ACC112 (cell line): ENCODE results near the gene CCL22.
"Not testable (repeated sequence)": the region's sequence is repeated elsewhere in the genome, so short reads cannot be mapped to it uniquely, and the experiment has no call there.

ENCODE experiments used
- H2AFZ ChIP-seq: fragments of 200-600 bp; sonication (generic); one replicate; pipeline ENCODE4 v1.6.0; 2017; ENCODE audit warnings: antibody characterized with exemption, low read length; ENCODE audit not compliant: unreplicated experiment
- H3K27ac ChIP-seq: fragments of 200-600 bp; sonication (generic); 2 replicates; pipeline ENCODE4 v1.5.1; 2014; ENCODE audit warnings: low read depth, mild to moderate bottlenecking, antibody characterized with exemption, low read length, moderate library complexity
- H3K27me3 ChIP-seq: fragments of 200-600 bp; sonication (generic); 2 replicates; pipeline ENCODE4 v1.6.1; 2014; ENCODE audit warnings: mild to moderate bottlenecking, antibody characterized with exemption, low read length, moderate library complexity, mixed read lengths; ENCODE audit not compliant: insufficient read depth
- H3K36me3 ChIP-seq: fragments of 200-600 bp; sonication (generic); 2 replicates; pipeline ENCODE4 v1.6.1; 2016; ENCODE audit warnings: mild to moderate bottlenecking, antibody characterized with exemption, low read length, moderate library complexity, mixed read lengths; ENCODE audit not compliant: insufficient read depth
- H3K4me1 ChIP-seq: fragments of 200-600 bp; sonication (generic); one replicate; pipeline ENCODE4 v1.6.1; 2016; ENCODE audit warnings: low read length, mixed read lengths; ENCODE audit not compliant: insufficient read depth, unreplicated experiment, control insufficient read depth
- H3K4me3 ChIP-seq: fragments of 200-600 bp; sonication (generic); 2 replicates; pipeline ENCODE4 v1.5.1; 2014; ENCODE audit warnings: mild to moderate bottlenecking, low read depth, low read length
- H3K79me2 ChIP-seq: fragments of 200-600 bp; sonication (generic); one replicate; pipeline ENCODE4 v1.6.0; 2016; ENCODE audit warnings: low read length; ENCODE audit not compliant: control insufficient read depth, unreplicated experiment, insufficient read depth

Gene CCL22

DNA sequence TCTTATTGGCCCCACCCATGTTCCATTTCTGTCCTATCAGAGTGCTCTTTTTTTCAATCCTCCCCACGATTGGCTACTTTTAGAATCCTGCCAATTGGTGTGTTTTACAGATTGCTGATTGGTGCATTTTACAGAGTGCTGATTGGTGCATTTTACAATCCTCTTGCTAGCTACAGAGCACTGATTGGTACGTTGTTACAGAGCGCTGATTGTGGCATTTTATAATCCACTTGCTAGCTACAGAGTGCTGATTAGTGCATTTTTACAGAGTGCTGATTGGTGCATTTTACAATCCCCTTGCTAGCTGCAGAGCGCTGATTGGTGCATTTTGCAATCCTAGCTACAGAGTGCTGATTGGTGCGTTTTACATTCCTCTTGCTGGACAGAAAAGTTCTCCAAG is 36.4 kb downstream of the CCL22 start:
- Histone ChIP-seq H3K4me1 (no peaks in the 10 kb centered on the region), H3K27ac (no peak overlapping the region), H2AFZ (no peak overlapping the region), H3K79me2 (no peaks in the 10 kb centered on the region), H3K27me3 (peaks cover 34% of the 10 kb centered on the region), H3K36me3 (no peaks in the 10 kb centered on the region), H3K4me3 (no peak overlapping the region)

DNA sequence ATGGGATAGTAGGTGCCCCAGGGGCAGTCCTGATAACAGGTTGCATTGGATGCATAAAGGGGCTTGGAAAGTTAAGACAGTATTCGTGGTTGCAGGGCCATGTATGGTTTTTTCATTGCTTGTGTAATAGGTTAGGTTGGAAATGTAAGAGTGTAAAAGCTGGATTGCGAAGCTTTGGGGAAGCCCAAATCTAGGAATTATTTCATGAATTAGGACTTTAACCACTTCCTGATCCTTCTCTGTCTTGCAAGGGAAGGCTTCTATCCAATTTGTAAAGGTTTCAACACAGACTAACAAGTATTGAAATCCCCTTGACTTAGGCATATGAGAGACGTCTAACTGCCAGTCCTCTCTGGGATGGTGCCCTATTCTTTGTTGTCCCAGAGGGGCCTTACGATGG is 38.2 kb downstream of the CCL22 start:
- Histone ChIP-seq H3K4me1 (no peaks in the 10 kb centered on the region), H3K36me3 (no peaks in the 10 kb centered on the region), H3K27ac (no peak overlapping the region), H3K27me3 (peaks cover 23% of the 10 kb centered on the region), H3K79me2 (no peaks in the 10 kb centered on the region), H3K4me3 (no peak overlapping the region), H2AFZ (no peak overlapping the region)

DNA sequence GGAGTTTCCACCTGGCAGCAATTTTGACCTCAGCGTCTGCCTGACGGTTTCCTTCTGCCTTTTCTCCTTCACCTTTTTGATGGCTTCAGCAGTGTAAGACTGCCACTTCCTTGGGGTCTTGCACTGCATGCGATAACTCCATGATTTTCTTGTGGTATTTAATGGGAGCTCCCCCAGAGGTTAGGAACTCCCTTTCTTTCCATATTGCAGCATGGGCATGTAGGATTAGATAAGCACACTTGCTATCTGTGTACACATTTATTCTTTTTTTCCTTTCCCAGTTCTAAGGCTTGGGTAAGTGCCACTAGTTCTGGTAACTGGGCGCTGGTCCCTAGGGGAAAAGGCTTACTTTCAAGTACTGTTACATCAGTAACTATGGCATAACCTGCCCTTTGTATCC is 38.9 kb downstream of the CCL22 start:
- H3K79me2 ChIP-seq, H3K36me3 ChIP-seq, H2AFZ ChIP-seq, H3K4me3 ChIP-seq, H3K4me1 ChIP-seq, H3K27ac ChIP-seq: not testable (repeated sequence)
- H3K27me3 ChIP-seq, result peaks cover 22% of the 10 kb centered on the region

DNA sequence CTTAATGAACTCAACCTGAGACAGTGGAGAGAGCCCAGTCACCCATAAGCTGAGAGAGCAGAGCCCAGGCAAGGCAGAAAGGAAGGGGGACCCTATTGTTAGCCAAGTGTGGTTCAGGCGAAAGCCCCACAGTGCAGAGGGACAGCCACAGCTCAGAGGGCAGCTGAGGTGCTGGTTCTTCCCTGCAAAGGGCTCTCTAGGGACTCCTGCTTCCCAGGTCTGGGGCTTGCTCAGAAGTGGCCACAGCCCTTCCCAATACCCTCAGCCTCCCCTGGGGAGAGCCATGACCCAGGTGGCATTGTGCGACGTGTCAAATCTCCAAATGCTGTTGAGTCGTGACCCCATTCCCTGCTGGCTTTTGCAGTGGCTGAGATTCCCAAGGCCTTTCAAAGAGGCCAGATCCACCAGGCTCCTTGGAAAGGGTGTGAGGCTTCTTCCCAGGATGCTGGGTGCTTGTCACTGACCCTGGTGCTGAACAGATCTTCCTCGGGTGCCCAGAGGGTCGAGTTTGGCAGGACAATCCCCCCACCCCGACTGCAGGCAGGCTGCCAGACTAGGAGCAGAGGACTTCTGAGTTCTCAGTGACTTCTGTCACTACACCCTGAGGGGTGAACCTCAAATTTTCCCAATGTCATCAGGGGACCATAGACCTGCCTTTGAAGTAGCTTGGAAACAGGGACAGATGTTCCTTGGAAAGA is 43.5 kb downstream of the CCL22 start:
- Histone ChIP-seq H3K27ac (no peak overlapping the region), H3K4me3 (no peak overlapping the region), H3K4me1 (no peaks in the 10 kb centered on the region), H3K79me2 (no peaks in the 10 kb centered on the region), H3K27me3 (peaks cover 14% of the 10 kb centered on the region), H2AFZ (no peak overlapping the region), H3K36me3 (no peaks in the 10 kb centered on the region)

DNA sequence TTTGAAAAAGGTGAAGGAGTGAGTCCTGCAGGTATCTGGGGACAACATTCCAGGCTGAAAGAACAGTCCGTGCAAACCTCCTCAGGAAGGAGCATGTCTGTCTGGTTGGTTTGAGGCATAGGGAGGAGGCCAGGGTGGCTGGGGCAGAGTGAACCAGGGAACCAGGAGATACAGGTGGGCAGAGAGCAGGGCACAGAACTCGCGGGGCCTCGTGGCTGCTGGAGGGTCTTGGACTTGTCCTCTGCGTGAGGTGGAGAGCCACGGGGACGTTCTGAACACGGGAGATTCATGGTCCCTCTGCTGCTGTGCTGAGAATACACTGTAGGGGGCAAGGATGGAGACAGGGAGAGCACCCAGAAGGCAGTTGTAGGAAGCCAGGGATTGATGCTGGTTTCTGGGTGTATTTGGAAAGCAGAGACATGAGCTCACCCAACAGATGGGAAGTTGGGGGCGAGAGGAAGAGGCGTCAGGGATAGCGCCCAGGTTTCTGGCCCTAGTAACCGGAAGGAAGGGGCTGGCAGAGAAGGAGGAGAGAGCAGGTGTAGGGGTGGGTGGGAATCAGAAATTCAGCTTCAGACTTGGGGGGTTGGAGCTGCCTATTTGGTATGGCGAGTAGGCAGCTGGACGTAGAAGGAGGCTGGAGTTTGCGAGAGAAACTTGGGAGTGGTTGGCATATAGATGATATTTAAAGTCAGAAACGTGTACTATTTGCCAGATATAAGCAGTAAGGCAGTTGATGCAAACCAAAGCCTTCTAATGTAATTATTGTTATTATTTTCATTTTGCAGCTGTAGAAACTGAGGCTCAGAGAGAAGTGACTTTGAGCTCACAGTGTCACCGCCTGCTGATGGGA is 45.6 kb downstream of the CCL22 start, which contains the start of gene CCL17:
TSS of gene CCL17 (plus strand) at position 803 of the 853 bp plus-strand sequence. CDS start 9,166 bp downstream, outside the sequence.
- Histone ChIP-seq H3K27me3 (peaks cover 24% of the 10 kb centered on the region), H2AFZ (no peak within 1 kb of the TSS), H3K4me3 (no peak within 1 kb of the TSS), H3K4me1 (no peaks in the 10 kb centered on the region), H3K27ac (no peak within 1 kb of the TSS), H3K36me3 (no peaks in the 10 kb centered on the region), H3K79me2 (no peaks in the 10 kb centered on the region)

DNA sequence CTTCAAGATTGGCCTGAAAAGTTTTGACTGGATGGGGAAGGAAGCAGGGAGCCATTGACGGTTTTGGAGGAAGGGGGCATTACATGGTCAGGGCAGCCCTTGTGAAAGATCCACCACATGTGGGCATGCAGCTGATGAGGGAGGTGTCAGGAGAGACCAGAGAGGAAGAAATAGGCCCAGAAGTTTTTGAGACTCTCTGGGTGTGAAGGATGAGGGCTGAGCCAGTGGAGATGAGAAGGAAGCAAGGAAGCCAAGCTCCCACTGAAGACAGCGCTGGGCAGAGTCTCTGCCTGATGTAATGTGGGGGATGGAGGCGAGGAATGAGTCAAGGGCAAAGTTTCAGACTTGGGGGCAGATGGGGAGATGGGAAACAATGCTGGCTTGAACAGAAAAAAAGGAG is 46.5 kb downstream of the CCL22 start:
- Histone ChIP-seq H2AFZ (no peak overlapping the region), H3K27me3 (peaks cover 20% of the 10 kb centered on the region), H3K4me3 (no peak overlapping the region), H3K27ac (no peak overlapping the region), H3K4me1 (no peaks in the 10 kb centered on the region), H3K79me2 (no peaks in the 10 kb centered on the region), H3K36me3 (no peaks in the 10 kb centered on the region)

DNA sequence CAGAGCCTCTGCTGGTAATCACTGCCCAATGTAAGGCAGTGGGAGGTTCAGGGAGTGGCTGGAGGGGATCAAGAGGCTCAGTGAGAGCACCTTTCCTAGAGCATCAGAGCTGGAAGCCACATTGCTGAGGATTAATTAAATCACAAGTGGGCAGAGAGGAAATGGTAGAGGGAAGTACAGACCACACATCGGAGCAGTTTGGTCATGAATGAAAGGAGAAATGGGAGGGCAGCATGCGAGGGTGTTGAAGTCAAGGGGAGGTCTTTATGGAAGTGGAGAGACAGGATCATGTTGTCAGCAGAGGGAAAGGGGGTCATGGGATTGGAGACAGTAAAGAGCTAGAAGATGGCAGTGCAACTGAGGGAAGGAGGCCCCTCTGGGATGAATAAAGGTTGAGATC is 48.3 kb downstream of the CCL22 start:
- no peaks in the 10 kb centered on the region for H3K79me2 ChIP-seq
- no peak overlapping the region for H3K4me3 ChIP-seq
- peaks cover 20% of the 10 kb centered on the region for H3K27me3 ChIP-seq
- H3K4me1 ChIP-seq, result no peaks in the 10 kb centered on the region
- H2AFZ ChIP-seq, result no peak overlapping the region
- no peak overlapping the region for H3K27ac ChIP-seq
- H3K36me3 ChIP-seq, result no peaks in the 10 kb centered on the region

DNA sequence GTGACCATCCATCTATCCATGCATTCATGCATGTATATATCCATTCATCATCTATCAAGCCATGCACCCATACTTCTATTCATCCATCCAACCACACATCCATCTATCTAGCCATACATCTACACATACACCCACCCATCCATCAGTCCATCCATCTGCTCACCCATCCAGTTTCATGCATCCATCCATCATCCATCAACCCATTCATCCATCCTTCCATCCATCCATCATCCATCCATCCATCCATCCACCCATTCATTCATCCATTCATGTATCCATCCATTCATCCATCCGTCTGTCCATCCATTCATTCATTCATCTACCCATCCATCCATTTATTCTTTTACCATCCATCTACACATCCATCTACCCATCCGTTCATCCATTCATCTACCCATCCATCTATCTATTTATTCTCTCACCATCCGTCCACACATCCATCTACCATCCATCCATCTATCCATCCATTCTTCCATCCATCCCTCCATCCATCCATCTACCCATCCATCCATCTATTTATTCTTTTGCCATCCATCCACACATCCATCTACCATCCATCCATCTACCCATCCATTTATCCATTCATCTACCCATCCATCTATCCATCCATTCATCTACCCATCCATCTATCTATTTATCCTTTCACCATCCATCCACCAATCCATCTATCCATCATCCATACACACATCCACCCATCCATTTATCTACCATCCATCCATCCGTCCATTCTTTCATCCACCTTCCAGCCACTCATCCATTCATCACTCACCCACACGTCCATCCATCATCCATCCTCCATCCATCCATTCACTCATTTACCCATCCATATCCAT is 49.2 kb downstream of the CCL22 start:
- Histone ChIP-seq H2AFZ (no peak overlapping the region), H3K27me3 (peaks cover 14% of the 10 kb centered on the region), H3K79me2 (no peaks in the 10 kb centered on the region), H3K4me1 (no peaks in the 10 kb centered on the region), H3K4me3 (no peak overlapping the region), H3K27ac (no peak overlapping the region), H3K36me3 (no peaks in the 10 kb centered on the region)

DNA sequence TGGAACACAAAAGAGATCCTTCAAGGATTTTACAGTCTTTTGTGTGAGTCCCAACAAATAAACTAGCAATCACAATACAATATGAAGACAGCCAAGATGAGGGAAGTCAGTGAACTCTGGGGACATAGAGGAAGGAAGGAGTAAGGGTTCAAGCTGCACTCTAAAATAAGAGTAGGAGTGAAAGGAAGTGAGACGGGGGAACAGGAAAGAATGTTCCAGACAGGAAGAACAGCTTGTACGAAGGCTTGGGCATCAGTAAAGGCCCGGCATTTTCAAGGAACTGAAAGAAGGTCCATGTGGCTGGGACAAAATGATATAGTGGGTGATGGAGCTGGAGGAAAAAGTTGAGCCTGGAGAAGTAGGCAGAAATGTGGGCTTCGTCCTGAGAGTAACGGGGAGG is 50.5 kb downstream of the CCL22 start:
- no peak overlapping the region for H3K27ac ChIP-seq
- H2AFZ ChIP-seq, result no peak overlapping the region
- no peaks in the 10 kb centered on the region for H3K4me1 ChIP-seq
- peaks cover 13% of the 10 kb centered on the region for H3K27me3 ChIP-seq
- H3K79me2 ChIP-seq, result no peaks in the 10 kb centered on the region
- H3K36me3 ChIP-seq, result no peaks in the 10 kb centered on the region
- no peak overlapping the region for H3K4me3 ChIP-seq

DNA sequence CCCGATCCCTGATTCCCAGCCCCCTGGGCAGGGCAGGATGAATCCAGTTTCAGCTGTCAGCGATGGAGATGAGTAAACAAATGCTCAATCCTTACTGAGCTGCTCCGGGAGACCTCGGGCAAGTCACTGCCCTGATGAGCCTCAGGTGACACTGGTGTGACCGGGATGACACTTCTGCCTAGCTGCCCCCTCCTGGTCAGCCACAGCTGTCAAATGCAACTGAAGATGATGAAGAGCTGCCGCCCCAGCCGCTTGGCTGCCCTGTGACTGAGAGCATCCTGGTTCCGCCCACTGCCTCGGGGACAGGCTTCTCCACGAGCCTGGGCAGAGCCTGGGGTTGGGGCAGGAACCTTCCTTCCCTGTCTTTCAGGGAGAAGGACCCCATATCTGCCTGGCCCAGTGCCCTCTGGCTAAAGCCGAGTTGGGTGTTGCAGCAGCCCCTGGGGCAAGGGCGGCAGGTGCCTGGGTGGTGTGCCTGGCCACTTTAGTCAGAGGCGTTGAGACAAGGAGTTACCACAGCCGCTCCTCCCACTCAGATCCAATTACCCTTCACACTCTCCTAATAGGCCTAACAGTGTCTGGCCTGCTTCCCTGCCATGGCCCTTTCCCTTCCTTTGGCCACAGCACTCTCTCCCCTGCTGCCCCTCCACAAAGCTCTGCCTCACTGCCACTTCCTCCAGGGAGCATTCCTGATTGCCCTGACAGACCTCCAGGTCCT is 51.4 kb downstream of the CCL22 start:
- no peaks in the 10 kb centered on the region for H3K79me2 ChIP-seq
- H3K4me1 ChIP-seq, result no peaks in the 10 kb centered on the region
- no peaks in the 10 kb centered on the region for H3K36me3 ChIP-seq
- H3K27ac ChIP-seq, result no peak overlapping the region
- peaks cover 13% of the 10 kb centered on the region for H3K27me3 ChIP-seq
- H2AFZ ChIP-seq, result no peak overlapping the region
- no peak overlapping the region for H3K4me3 ChIP-seq
